Astrocyte (in vitro differentiated cells and primary cell): ENCODE measurements around the gene ARHGAP9.

Source experiments
- EZH2 ChIP-seq: IDR thresholded peaks from 2 replicates; pipeline ENCODE4 v1.6.1; 2012; ENCODE audit warnings: mild to moderate bottlenecking, low read length, inconsistent platforms; ENCODE audit not compliant: insufficient read depth
- TF ChIP-seq, protein P1 (sequence below): IDR thresholded peaks from 2 replicates; pipeline ENCODE4 v1.5.1; 2011; ENCODE audit warnings: low read depth, mild to moderate bottlenecking, inconsistent platforms, low read length, moderate library complexity; ENCODE audit not compliant: insufficient read depth

DNA sequence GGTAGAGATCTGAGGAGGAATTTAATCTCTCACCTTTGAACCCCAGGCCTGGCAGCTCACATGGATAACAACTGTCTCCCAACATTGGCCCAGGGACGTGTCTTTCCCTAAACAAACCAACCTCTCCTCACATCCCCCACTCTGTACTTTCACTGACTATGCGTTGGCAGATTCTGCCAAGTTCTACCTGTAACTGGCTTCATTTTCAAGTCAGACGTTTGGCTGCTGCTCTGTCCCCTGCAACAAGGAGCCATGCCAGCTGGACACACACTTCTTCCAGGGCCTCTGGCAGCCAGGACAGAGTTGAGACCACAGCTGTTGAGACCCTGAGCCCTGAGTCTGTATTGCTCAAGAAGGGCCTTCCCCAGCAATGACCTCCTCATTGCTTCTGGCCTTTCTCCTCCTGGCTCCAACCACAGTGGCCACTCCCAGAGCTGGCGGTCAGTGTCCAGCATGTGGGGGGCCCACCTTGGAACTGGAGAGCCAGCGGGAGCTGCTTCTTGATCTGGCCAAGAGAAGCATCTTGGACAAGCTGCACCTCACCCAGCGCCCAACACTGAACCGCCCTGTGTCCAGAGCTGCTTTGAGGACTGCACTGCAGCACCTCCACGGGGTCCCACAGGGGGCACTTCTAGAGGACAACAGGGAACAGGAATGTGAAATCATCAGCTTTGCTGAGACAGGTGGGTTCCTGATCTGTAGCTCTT, 45.0 kb downstream of the ARHGAP9 start, which contains the start of gene INHBC:
- TF ChIP-seq, protein P1, sequence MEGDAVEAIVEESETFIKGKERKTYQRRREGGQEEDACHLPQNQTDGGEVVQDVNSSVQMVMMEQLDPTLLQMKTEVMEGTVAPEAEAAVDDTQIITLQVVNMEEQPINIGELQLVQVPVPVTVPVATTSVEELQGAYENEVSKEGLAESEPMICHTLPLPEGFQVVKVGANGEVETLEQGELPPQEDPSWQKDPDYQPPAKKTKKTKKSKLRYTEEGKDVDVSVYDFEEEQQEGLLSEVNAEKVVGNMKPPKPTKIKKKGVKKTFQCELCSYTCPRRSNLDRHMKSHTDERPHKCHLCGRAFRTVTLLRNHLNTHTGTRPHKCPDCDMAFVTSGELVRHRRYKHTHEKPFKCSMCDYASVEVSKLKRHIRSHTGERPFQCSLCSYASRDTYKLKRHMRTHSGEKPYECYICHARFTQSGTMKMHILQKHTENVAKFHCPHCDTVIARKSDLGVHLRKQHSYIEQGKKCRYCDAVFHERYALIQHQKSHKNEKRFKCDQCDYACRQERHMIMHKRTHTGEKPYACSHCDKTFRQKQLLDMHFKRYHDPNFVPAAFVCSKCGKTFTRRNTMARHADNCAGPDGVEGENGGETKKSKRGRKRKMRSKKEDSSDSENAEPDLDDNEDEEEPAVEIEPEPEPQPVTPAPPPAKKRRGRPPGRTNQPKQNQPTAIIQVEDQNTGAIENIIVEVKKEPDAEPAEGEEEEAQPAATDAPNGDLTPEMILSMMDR, result no peak
- no peak for TF ChIP-seq EZH2
